ENCODE data around the gene ACOT8. TPM values are rescaled to one million over a fixed set of nuclear protein-coding genes. Genes with fewer than 3 reads are reported as not detected.
A peak's percentile ranks its signal among the peaks of the same experiment; 100 is the strongest.
"Not testable (repeated sequence)": the region's sequence is repeated elsewhere in the genome, so short reads cannot be mapped to it uniquely, and the experiment has no call there.

ACOT8 gene
- total RNA-seq, 1 donor from 2014 or later = 35.7 TPM

DNA sequence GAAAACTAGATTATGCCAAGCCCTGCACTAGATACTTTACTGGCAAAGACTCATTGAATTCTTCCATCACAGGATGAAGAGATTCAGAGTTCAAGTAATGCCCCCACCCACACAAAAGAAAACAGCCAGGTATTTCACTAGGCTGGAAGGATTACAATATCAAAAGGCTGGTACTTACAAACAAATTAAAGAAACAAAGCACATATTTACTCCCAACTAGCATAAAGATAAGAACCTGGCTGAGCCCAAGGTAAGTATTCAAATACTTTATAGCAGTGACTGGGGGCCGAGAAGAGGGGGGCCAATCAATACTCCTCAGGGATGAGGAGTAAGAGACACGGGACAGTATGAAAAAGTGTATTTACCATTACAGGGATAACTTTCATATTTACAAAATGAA, 3.7 kb downstream of the ACOT8 start:
- no peak for DNase-seq (ENCODE audit: low spot score)

DNA sequence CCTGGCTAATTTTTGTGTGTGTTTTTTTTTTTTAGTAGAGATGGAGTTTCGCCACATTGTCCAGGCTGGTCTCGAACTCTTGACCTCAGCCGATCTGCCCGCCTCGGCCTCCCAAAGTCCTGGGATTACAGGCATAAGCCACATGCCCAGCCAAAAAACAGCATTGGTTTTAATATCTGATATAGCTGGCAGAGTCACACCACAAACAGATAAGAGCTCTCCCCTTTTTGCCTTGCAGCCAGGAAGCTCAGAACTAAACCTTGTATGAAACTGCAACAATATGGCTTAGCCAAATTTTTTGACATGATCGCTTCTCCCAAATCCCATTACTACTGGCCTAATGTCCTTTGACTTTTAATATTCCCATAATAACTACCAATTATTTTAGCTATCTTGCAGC, 4.9 kb downstream of the ACOT8 start:
- DNase-seq (ENCODE audit: low spot score) = no peak

DNA sequence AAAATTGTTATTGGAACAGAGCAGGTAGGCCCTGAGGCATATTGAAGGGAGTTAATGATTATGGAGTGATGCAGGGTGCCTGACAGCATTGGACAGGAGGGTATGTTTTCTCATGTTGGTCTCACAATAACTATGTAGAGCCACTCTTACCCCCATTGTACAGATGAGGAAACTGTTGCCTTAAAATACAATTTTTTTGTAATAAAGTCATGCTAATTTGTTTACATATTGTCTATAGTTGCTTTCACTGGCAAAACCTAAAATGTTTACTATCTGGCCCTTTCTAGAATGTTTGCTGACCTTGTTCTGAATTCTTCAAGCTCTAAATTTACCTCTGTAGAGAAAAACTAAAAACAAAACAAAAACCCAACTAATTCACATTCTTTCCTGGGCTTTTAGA, 5.7 kb downstream of the ACOT8 start:
- DNase-seq (ENCODE audit: low spot score) = no peak

DNA sequence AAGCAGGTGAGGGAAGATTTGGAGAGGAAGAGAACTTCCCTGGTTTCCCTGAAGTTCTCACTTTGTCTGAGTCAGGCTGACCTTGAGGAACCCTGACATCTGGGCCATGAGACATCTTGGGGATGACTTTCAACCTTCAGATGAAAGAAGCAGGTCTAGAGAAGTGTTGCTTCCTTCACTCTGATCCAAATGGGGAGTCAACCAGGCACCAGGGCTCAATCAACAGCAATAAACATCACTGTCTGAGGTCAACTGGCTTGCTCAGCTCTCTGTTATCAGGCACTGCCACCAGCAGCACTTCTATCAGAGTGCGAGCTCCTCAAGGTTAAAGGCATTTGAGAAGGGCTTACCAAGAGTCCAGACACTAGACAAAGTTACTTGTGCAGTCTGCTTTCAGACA, 6.3 kb downstream of the ACOT8 start:
- no peak for DNase-seq (ENCODE audit: low spot score)

GRCh38 chr20:45850238-45850637, 7.0 kb downstream of the ACOT8 start:
- DNase-seq (ENCODE audit: low spot score) = no peak

- no peak for DNase-seq (ENCODE audit: low spot score)
Measured at GRCh38 chr20:45848969-45849582, 8.1 kb downstream of the ACOT8 start.

DNA sequence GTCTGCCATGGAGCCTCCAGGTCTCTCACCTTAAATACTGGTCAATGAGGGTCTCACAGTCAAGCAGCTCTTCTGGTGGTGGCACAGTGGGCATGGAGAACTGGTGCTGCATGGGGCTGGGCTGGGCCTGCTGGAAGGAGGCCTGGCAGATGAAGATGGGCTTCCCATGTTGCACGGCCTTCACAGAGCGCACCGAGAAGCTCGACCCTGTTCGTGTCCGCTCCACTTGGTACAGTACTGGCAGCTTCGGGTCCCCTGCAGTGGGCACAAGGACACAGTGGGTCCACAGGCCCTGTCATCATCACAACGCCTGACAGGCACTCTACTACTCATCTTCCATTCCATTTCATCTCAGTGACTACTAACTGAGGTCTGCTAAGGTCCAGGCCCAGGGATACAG, 8.8 kb downstream of the ACOT8 start:
- no peak for DNase-seq (ENCODE audit: low spot score)

DNA sequence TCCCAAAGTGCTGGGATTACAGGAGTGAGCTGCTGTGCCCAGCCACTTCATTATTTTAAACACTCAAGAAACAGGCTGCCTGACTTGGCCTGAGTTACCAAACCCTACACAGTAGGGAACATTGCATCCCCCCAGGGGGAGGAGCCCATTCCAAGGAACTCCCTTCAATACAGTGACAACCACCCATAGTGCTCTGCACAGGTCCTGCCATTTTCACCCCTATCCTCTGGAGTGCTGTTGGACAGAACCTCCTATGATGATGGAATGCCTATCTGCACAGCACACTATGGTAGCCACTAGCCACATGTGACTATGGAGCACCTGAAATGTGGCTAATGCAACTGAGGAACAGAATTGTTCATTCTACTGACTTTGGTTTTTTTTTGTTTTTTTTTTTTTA, 11.7 kb downstream of the ACOT8 start:
- no peak for DNase-seq (ENCODE audit: low spot score)

DNA sequence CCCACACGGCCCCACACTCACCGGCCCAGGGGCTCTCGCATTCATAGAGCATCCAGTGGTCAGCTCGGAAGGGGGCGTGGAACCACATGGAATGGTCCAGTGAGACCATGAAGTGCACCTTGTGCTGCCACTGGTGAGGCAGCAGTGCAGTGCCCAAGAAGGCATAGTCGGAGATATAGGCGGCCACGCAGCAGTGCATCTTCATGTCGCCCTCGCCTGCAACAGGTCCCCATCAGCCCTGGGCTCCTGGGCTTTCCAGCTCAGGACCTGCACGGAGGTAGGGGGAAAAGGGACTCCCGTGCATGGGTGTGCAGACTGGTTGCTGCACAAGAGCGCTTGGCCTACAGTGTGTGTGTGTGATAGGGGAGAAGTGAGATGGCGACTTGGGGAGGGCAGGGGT, 13.7 kb downstream of the ACOT8 start:
- no peak for DNase-seq (ENCODE audit: low spot score)

- DNase-seq (ENCODE audit: low spot score) = no peak
Measured at GRCh38 chr20:45842169-45842812, 14.9 kb downstream of the ACOT8 start.

GRCh38 chr20:45841407-45842129, 15.6 kb downstream of the ACOT8 start:
- DNase-seq (ENCODE audit: low spot score) = no peak

- no peak for DNase-seq (ENCODE audit: low spot score)
Measured at GRCh38 chr20:45840700-45841198, 16.4 kb downstream of the ACOT8 start.

GRCh38 chr20:45836841-45837240, 20.4 kb downstream of the ACOT8 start:
- DNase-seq (ENCODE audit: low spot score) = no peak

DNA sequence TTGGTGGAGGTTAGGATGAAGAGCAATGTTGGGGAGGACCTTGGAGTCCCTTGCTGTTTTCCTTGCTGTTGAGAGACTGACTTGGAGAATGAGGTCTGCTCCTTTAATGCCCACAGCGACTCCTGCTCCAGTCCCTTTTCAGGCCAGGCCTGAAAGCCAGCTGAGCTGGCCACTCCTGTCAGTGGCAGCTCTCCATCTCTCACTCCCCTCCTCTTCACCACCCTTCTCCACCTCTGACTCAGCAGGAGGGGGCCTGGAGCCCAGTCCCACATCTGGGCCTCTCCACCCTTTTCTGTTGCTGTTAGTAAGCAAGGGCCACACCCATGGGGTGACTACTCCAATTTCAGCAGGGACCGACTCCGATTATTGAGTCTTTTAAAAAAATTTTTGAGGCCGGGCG, 21.4 kb downstream of the ACOT8 start:
- DNase-seq (ENCODE audit: low spot score) = no peak

GRCh38 chr20:45835329-45835765, 21.8 kb downstream of the ACOT8 start:
- no peak for DNase-seq (ENCODE audit: low spot score)

GRCh38 chr20:45834797-45835161, 22.4 kb downstream of the ACOT8 start:
- DNase-seq (ENCODE audit: low spot score) = no peak

DNA sequence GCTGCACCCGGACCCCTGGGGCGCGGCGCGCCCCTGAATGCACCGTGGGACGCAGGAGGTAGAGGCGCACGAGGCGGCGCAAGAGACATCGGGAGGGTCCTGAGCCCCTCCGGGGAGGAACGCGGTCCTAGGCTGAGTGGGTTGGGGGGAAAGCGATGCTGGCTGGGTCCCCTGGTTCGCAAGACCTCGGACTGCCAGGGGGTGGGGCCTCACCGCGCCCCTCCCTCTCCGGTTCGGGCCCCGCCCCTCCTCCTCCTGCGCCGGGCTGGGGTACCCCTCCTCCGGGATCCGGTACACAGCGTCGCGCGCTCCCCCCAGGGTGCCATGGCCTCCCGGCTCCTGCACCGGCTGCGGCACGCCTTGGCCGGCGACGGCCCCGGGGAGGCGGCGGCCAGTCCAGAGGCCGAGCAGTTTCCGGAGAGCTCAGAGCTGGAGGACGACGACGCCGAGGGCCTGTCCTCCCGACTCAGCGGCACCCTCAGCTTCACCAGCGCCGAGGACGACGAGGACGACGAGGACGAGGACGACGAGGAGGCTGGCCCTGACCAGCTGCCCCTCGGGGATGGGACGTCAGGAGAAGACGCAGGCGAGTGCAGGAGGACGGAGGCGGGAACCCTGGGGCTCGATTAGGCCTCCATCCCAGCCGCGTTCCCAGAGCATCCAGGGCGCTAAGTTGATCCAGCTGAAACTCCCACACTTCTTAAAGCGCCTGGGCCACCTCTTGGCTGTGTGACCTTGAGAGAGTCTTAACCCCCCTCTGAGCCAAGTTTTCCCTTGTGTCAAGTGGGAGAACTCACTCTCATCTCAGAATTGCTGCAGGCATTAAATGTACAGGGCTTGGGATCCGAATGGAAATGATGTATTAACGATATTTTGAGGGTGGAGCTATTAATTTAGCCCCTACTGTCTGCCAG, 23.1 kb downstream of the ACOT8 start:
- DNase-seq (ENCODE audit: low spot score) = peak; percentile 58

DNA sequence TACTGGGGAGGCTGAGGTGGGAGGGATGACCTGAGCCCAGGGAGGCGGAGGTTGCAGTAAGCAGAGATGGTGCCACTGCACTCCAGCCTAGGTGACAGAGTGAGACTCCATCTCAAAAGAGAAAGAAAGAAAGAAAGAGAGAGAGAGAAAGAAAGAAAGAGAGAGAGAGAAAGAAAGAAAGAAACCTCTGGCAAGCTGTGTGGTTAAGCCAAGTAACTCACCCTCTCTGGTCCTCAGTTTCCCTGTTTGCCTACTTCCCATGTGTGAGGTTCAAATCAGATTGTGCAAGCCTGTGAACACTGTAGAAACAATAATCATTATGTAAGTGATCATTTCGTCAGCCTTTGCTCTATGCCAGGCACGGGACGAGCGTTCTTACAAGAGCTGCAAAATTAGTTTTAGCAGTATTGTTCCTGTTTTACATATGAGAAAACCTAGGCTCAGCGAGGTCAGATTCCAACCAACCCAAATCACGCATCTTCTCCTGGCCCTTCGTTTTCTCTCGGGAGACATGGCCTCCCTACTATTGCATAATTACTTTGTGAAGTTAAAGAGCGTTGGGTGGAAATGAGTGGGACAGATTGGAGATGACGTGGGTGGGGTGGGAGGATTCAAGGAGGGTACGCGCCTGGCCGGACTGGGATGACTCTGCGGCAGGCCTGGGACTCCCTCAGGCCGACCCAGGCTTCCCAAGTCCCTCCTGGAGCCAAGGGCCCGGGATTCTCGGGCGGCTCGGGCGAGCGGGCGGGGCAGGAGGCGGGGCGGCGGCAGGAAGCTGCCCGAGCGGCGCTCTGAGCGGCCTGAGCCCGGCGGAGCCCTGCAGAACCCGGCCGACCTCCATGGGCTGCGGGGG, 23.9 kb downstream of the ACOT8 start, which contains the start of gene SNX21:
Gene SNX21, plus strand, starts transcription at position 770 of the 853 bp plus-strand sequence. CDS start 121 bp downstream, outside the sequence.
- DNase-seq (ENCODE audit: low spot score) = peak; percentile 80

GRCh38 chr20:45832619-45833018, 24.6 kb downstream of the ACOT8 start:
- DNase-seq (ENCODE audit: low spot score) = no peak

DNA sequence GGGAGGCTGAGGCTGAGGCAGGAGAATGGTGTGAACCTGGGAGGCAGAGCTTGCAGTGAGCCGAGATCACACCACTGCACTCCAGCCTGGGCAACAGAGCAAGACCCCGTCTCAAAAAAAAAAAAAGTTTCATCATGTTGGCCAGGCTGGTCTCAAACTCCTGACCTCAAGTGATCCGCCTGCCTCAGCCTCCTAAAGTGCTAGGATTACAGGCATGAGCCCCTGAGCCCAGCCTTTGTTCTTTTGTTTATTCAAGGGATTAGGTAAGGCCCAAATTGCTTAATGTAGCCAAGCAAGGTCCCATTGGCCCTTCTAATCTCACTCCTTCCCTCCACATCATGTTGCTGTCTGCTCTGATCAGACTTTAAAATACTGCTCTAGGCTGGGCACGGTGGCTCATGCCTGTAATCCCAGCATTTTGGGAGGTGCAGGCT, 27.5 kb downstream of the ACOT8 start:
- not testable (repeated sequence) for DNase-seq (ENCODE audit: low spot score)

DNA sequence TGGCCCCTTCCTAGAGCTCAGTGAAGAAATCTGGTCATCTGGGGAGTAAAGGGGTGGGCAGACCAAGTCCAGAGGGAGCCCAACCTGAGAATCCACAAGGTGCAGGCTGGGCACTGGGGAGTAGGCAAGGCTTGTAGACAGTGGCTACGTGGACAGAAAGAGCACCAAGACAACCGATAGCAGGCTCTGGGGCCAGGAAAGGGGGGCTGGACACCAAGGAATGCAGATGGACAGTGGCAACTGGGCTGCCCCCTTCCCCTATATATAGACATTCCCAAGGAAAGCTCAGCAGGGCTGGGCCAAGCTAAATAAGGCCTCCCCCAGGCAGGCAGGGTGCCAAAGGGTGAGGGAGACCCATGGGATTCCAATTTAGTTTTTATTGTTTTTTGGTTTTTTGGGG, 28.6 kb downstream of the ACOT8 start:
- no peak for DNase-seq (ENCODE audit: low spot score)
